K562 (cell line): ENCODE measurements around the gene LRMDA. TPM values are rescaled to one million over a fixed set of nuclear protein-coding genes. Genes with fewer than 3 reads are reported as not detected.

Experiments
- ATAC-seq: fragments of 200-7000 bp; cut with Tn5 transposase; 3 replicates; pipeline ENCODE4 v1.9.1; 2020; ENCODE audit warnings: moderate library complexity
- BruUV-seq: library from RNA; stranded (reverse); fragments of 400-500 nt; replicated peaks from 2 replicates; lab custom pipeline; 2021; lab: Mats Ljungman, UMichigan
- CTCF ChIA-PET: fragments of 300-600 bp; formaldehyde crosslinking; extraction: SDS; loops from one replicate; lab custom pipeline; 2021; ENCODE audit warnings: low intra/inter-chr PET ratio; lab: Yijun Ruan, JAX
- POLR2A ChIA-PET: fragments of 300-600, 350-650 bp; sonication (Branson Sonifier 250); formaldehyde crosslinking; extraction: SDS; loops from one replicate; lab custom pipeline; 2021; ENCODE audit warnings: antibody characterized with exemption, inconsistent platforms; lab: Yijun Ruan, JAX
- DNase-seq, 4 experiments: peaks; one replicate each; pipeline versions ENCODE4 v3.0.0 to v3.0.0-alpha.2; 2011 to 2018; ENCODE audit warnings: low spot score in 3 of 4, mixed read lengths in 3 of 4; ENCODE audit errors: extremely low read depth in 1 of 4
- FAIRE-seq: peaks from 2 replicates; lab custom pipeline; 2011; peaks lifted over from hg19 to GRCh38; lab: Jason Lieb, UNC
- H2AFZ ChIP-seq: 2 replicates; pipeline ENCODE4 v1.6.0; 2011; ENCODE audit warnings: low read depth, low read length, control low read depth, inconsistent platforms
- H3K27ac ChIP-seq: fragments of 200-600 bp; 3 replicates; pipeline ENCODE4 v1.8.0; 2011; ENCODE audit warnings: low read depth, mild to moderate bottlenecking, control low read depth, inconsistent platforms, low read length, moderate library complexity, mixed read lengths; ENCODE audit errors: extremely low read depth
- H3K27me3 ChIP-seq, 2 experiments: fragments of 300-600 bp in 1 of 2; 2 replicates in 1 of 2; 3 replicates in 1 of 2; pipeline versions ENCODE4 v1.6.0 to v1.8.0; 2011; ENCODE audit warnings: inconsistent platforms in 2 of 2, low read length in 2 of 2, mild to moderate bottlenecking in 1 of 2, mixed read lengths in 1 of 2, moderate library complexity in 1 of 2; ENCODE audit not compliant: control insufficient read depth in 2 of 2, insufficient read depth in 2 of 2
- H3K36me3 ChIP-seq: fragments of 300-600 bp; 3 replicates; pipeline ENCODE4 v1.8.0; 2011; ENCODE audit warnings: mild to moderate bottlenecking, low read length, inconsistent platforms; ENCODE audit not compliant: control insufficient read depth, insufficient read depth
- H3K4me1 ChIP-seq, 2 experiments: fragments of 200-600 bp in 1 of 2; replicated peaks in 1 of 2; 2 replicates in 1 of 2; 3 replicates in 1 of 2; pipeline versions ENCODE4 v1.5.1 to v1.8.0; 2011; ENCODE audit warnings: inconsistent platforms in 2 of 2, low read length in 2 of 2, mild to moderate bottlenecking in 1 of 2, mixed read lengths in 1 of 2, moderate library complexity in 1 of 2; ENCODE audit not compliant: control insufficient read depth in 2 of 2, insufficient read depth in 2 of 2
- H3K4me2 ChIP-seq: 2 replicates; pipeline ENCODE4 v1.6.1; 2011; ENCODE audit warnings: low read length, control low read depth, inconsistent platforms, mixed read lengths; ENCODE audit not compliant: insufficient read depth
- H3K4me3 ChIP-seq: fragments of 200-600 bp; sonication (generic), shearing (Covaris generic); 2 replicates; pipeline ENCODE4 v1.5.1; 2016; ENCODE audit warnings: control low read depth, inconsistent platforms
- H3K79me2 ChIP-seq: fragments of 200-600 bp; 3 replicates; pipeline ENCODE4 v1.8.0; 2011; ENCODE audit warnings: low read length, inconsistent platforms; ENCODE audit not compliant: control insufficient read depth, insufficient read depth
- H3K9ac ChIP-seq, 2 experiments: 2 replicates each; pipeline versions ENCODE4 v1.6.0 to v1.6.1; 2011; ENCODE audit warnings: low read depth in 2 of 2, low read length in 2 of 2, control low read depth in 1 of 2, inconsistent platforms in 1 of 2, mild to moderate bottlenecking in 1 of 2, mixed read lengths in 1 of 2; ENCODE audit not compliant: insufficient read depth in 1 of 2
- H3K9me1 ChIP-seq: one replicate; pipeline ENCODE4 v1.6.0; 2011; ENCODE audit warnings: inconsistent platforms, mild to moderate bottlenecking, low read length, moderate library complexity; ENCODE audit not compliant: control insufficient read depth, insufficient read depth
- H3K9me3 ChIP-seq: replicated peaks from 2 replicates; pipeline ENCODE4 v1.5.1; 2011; ENCODE audit warnings: low read depth, low read length, inconsistent platforms; ENCODE audit not compliant: control insufficient read depth, insufficient read depth
- H4K20me1 ChIP-seq: replicated peaks from 2 replicates; pipeline ENCODE4 v1.6.1; 2011; ENCODE audit warnings: low read length, inconsistent platforms, mixed read lengths; ENCODE audit not compliant: control insufficient read depth, insufficient read depth
- HOMEZ ChIP-seq: fragments of 250-450 bp; sonication (Bioruptor Pico); IDR thresholded peaks from 2 replicates; pipeline ENCODE4 v1.4.0; 2020; ENCODE audit warnings: mild to moderate bottlenecking, moderate library complexity
- KLF6 ChIP-seq: fragments of 250-450 bp; sonication (Bioruptor Pico); IDR thresholded peaks from 2 replicates; pipeline ENCODE4 v1.4.0; 2020; ENCODE audit warnings: mild to moderate bottlenecking, moderate library complexity, borderline replicate concordance
- PTTG1 ChIP-seq: fragments of 450-650 bp; IDR thresholded peaks from 2 replicates; pipeline ENCODE4 v1.6.1; 2016; ENCODE audit warnings: low read depth, mild to moderate bottlenecking, missing genetic modification characterization, missing compliant biosample characterization
- PURB ChIP-seq: sonication (generic); formaldehyde crosslinking; IDR thresholded peaks from 2 replicates; pipeline ENCODE4 v1.9.0; 2021; ENCODE audit warnings: low read depth, mild to moderate bottlenecking, missing genetic modification reagents
- SPI1 ChIP-seq: IDR thresholded peaks from 2 replicates; pipeline ENCODE4 v1.6.1; 2011; ENCODE audit warnings: low read depth, low read length, control low read depth, borderline replicate concordance
- THAP7 ChIP-seq: fragments of 250-450 bp; sonication (Bioruptor Pico); IDR thresholded peaks from 2 replicates; pipeline ENCODE4 v1.5.0; 2021
- THRA ChIP-seq: fragments of 450-650 bp; IDR thresholded peaks from 2 replicates; pipeline ENCODE4 v1.6.1; 2017; ENCODE audit warnings: mild to moderate bottlenecking, moderate library complexity
- ZNF644 ChIP-seq: fragments of 200-800 bp; sonication (Bioruptor generic); IDR thresholded peaks from 2 replicates; pipeline ENCODE4 v1.6.1; 2016; ENCODE audit warnings: low read depth, missing genetic modification characterization, missing compliant biosample characterization
- WGBS: fragments of 100-300 bp; shearing (Covaris generic); methylation state at CpG from one replicate; pipeline ENCODE4 v1.1.6; 2016; ENCODE audit warnings: low coverage, mixed read lengths; ENCODE audit not compliant: insufficient coverage; ENCODE audit errors: missing lambda C conversion rate; 5-methylcytosine and 5-hydroxymethylcytosine counted together
- in situ Hi-C: fragments of 300-500 bp; cut with MboI; formaldehyde crosslinking; loops from 4 replicates; pipeline ENCODE4 v1.15.0; 2018; ENCODE audit warnings: inconsistent platforms, mixed read lengths
- intact Hi-C: fragments of 100-400 bp; cut with micrococcal nuclease; formaldehyde crosslinking; loops from 2 replicates; pipeline ENCODE4 v1.14.2; 2022
- polyA plus RNA-seq, 8 experiments: library from polyadenylated mRNA; depleted of rRNA in 4 of 8; stranded (reverse) in 5 of 8; unstranded in 3 of 8; fragments of >200 nt; fragmentation: Nextera tagmentation in 2 of 8; fragmentation: Illumina TruSeq in 1 of 8; extraction: Ambion mirVana in 2 of 8; extraction: Trizol in 1 of 8; gene quantifications; 2 replicates each; pipeline versions ENCODE4 v1.2.1 to v1.2.3, GENCODE V29; 2011 to 2014; ENCODE audit warnings: inconsistent platforms in 1 of 8, missing spikeins in 1 of 8
- total RNA-seq, 7 experiments: library from RNA; depleted of rRNA in 6 of 7; stranded (reverse); fragments of >200 nt in 6 of 7; fragmentation: Illumina TruSeq in 2 of 7; extraction: Trizol in 2 of 7; gene quantifications; 2 replicates each; pipeline versions ENCODE4 v1.2.1 to v1.2.3, GENCODE V29; 2011 to 2021; ENCODE audit warnings: low replicate concordance in 1 of 7

Gene LRMDA
- total and polyA plus RNA-seq, 9 of the 15 experiments (the other 6 are each of a cell fraction or from before 2014, with no cell fraction given) = 0.25 TPM; not detected in 8

GRCh38 chr10:76033457-76034196, 602.2 kb downstream of the LRMDA start:
- no peaks in the 10 kb centered on the region for H4K20me1 ChIP-seq
- H3K4me1 ChIP-seq = no peaks in the 10 kb centered on the region
- peaks cover 4 to 8% of the 10 kb centered on the region in 2 experiments; a peak in 3 of 5 replicates for H3K27me3 ChIP-seq
- FAIRE-seq (no peak), ATAC-seq (peak; percentile 37; the same call in 2 of the 3 replicates), DNase-seq (no peak)
- no peak overlapping the region for H3K27ac ChIP-seq
- H3K36me3 ChIP-seq = no peaks in the 10 kb centered on the region
- no peaks in the 10 kb centered on the region for H3K79me2 ChIP-seq
- CTCF ChIA-PET = no interaction called here
- in situ Hi-C loops (no loop called here), intact Hi-C loops (loop anchor here (10.0 kb wide), 1 partner anchor 629 kb away; the partner anchor contains the start of gene ZNF503)
- H3K4me3 ChIP-seq = no peak overlapping the region
- no peaks in the 10 kb centered on the region; the same call in 1 of the 2 replicates for H3K9me3 ChIP-seq
- TF ChIP-seq THRA = no peak
- TF ChIP-seq ZNF644 (tag) = no peak
- TF ChIP-seq PTTG1 (tag) = no peak
- no peak for TF ChIP-seq PURB (CRISPR knock-in tag)
- TF ChIP-seq THAP7 = no peak
- peak; percentile 19; the same call in 1 of the 2 replicates for TF ChIP-seq SPI1
- no peak for TF ChIP-seq KLF6 (CRISPR knock-in tag)
- TF ChIP-seq HOMEZ (CRISPR knock-in tag) = no peak
- no peak overlapping the region for H2AFZ ChIP-seq
- BruUV-seq = no TSS peak
- H3K4me2 ChIP-seq = no peak overlapping the region
- H3K9ac ChIP-seq = no peak overlapping the region
- no peaks in the 10 kb centered on the region for H3K9me1 ChIP-seq
- POLR2A ChIA-PET = no interaction called here
- under 1% methylated on average over 15 of the region's 15 CpGs for WGBS
